SU-DHL-6 (cell line): Measurements from ENCODE around the gene ATP2A2.

Experiments
- H2AFZ ChIP-seq: fragments of 200-600 bp; sonication (generic); 2 replicates; pipeline ENCODE4 v1.6.1; 2014; ENCODE audit warnings: low read depth, mild to moderate bottlenecking, moderate library complexity, mixed read lengths, antibody characterized with exemption, low read length; ENCODE audit not compliant: severe bottlenecking
- H3F3A ChIP-seq: fragments of 200-600 bp; shearing (Covaris generic); 2 replicates; pipeline ENCODE4 v1.6.0; 2016; ENCODE audit warnings: antibody characterized with exemption, mild to moderate bottlenecking; ENCODE audit not compliant: insufficient read depth
- H3K27ac ChIP-seq: fragments of 200-600 bp; sonication (generic); 2 replicates; pipeline ENCODE4 v1.5.1; 2016; ENCODE audit warnings: low read depth, mild to moderate bottlenecking, low read length, moderate library complexity, mixed read lengths
- H3K27me3 ChIP-seq: fragments of 200-600 bp; sonication (generic), shearing (Covaris generic); 2 replicates; pipeline ENCODE4 v1.6.0; 2014; ENCODE audit warnings: mild to moderate bottlenecking, low read length
- H3K36me3 ChIP-seq: fragments of 200-600 bp; sonication (generic); 2 replicates; pipeline ENCODE4 v1.6.1; 2014; ENCODE audit warnings: mild to moderate bottlenecking, low read length, mixed read lengths
- H3K4me2 ChIP-seq: fragments of 300-600, 200-600 bp; shearing (Covaris generic), sonication (generic); 2 replicates; pipeline ENCODE4 v1.6.0; 2014; ENCODE audit warnings: low read length, low read depth, mild to moderate bottlenecking; ENCODE audit not compliant: poor library complexity, severe bottlenecking
- H3K4me3 ChIP-seq: fragments of 200-600 bp; sonication (generic); 2 replicates; pipeline ENCODE4 v1.5.1; 2014; ENCODE audit warnings: antibody characterized with exemption, low read length, mild to moderate bottlenecking, mixed read lengths; ENCODE audit not compliant: insufficient read depth, poor library complexity, severe bottlenecking
- H3K79me2 ChIP-seq: fragments of 200-600 bp; sonication (generic); 2 replicates; pipeline ENCODE4 v1.6.1; 2014; ENCODE audit warnings: mild to moderate bottlenecking, low read length, moderate library complexity; ENCODE audit not compliant: insufficient read depth
- H3K9ac ChIP-seq: fragments of 200-600 bp; sonication (generic); 2 replicates; pipeline ENCODE4 v1.7.0; 2014; ENCODE audit warnings: mild to moderate bottlenecking, low read length
- H3K9me2 ChIP-seq: fragments of 200-600 bp; sonication (generic); replicated peaks from 2 replicates; pipeline ENCODE4 v1.6.1; 2014; ENCODE audit warnings: low read length; ENCODE audit not compliant: insufficient read depth
- H3K9me3 ChIP-seq: fragments of 200-600 bp; sonication (generic); 2 replicates; pipeline ENCODE4 v1.6.1; 2014; ENCODE audit warnings: low read length, mixed read lengths; ENCODE audit not compliant: insufficient read depth
- H4K20me1 ChIP-seq: fragments of 200-600 bp; sonication (generic); 2 replicates; pipeline ENCODE4 v1.6.1; 2014; ENCODE audit warnings: low read depth, mild to moderate bottlenecking, antibody characterized with exemption, low read length, moderate library complexity, mixed read lengths
- CTCF ChIP-seq: fragments of 200-600 bp; sonication (generic); IDR thresholded peaks from one replicate; pipeline ENCODE4 v1.5.1; 2017; ENCODE audit warnings: antibody characterized with exemption, mild to moderate bottlenecking, low read length, moderate library complexity; ENCODE audit not compliant: insufficient read depth, poor library complexity, severe bottlenecking
- EZH2phosphoT487 ChIP-seq: fragments of 200-600 bp; sonication (generic), shearing (Covaris generic); conservative IDR thresholded peaks from 2 replicates; pipeline ENCODE4 v1.6.1; 2018; ENCODE audit warnings: mild to moderate bottlenecking, antibody characterized with exemption, low read length, moderate library complexity, mixed read lengths

Gene ATP2A2

GRCh38 chr12:110312581-110313360, 31.7 kb downstream of the ATP2A2 start:
- H2AFZ ChIP-seq, result no peak overlapping the region
- H3K9me2 ChIP-seq, result no peaks in the 10 kb centered on the region
- no peaks in the 10 kb centered on the region for H3K9me3 ChIP-seq
- H3K27ac ChIP-seq, result no peak overlapping the region
- H3F3A ChIP-seq, result peaks cover 9% of the 10 kb centered on the region; the same call in 1 of the 2 replicates
- H3K4me2 ChIP-seq, result no peak overlapping the region
- H4K20me1 ChIP-seq, result peaks cover 48% of the 10 kb centered on the region
- peaks cover 97% of the 10 kb centered on the region for H3K79me2 ChIP-seq
- H3K36me3 ChIP-seq, result peaks cover 22% of the 10 kb centered on the region
- H3K4me3 ChIP-seq, result no peak overlapping the region
- no peaks in the 10 kb centered on the region for H3K27me3 ChIP-seq
- no peak overlapping the region for H3K9ac ChIP-seq
- TF ChIP-seq CTCF (no peak), EZH2phosphoT487 (no peak)

DNA sequence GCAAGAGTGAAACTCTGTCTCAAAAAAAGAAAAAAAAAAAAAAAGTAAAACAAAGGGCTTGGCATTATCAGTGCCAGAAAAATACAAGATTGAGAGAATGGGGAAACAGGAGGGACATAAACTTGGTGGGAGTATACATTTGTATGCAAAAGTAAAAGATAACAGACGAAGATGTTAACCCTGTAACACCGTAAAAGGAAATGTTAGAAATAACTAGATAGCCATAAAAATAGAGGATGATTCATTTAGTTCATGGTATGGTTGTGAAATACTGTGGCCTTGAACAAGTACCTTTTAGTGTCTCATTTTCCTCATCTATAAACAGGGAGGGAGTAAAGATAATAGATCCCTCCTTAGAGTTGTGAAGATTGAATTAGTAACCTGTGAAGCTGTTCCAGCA, 33.3 kb downstream of the ATP2A2 start:
- Histone ChIP-seq H3K9ac (no peak overlapping the region), H3K4me3 (no peak overlapping the region), H4K20me1 (peaks cover 38% of the 10 kb centered on the region), H3K27ac (no peak overlapping the region), H2AFZ (no peak overlapping the region), H3F3A (peaks cover 12% of the 10 kb centered on the region; the same call in 1 of the 2 replicates), H3K27me3 (no peaks in the 10 kb centered on the region), H3K9me2 (no peaks in the 10 kb centered on the region), H3K9me3 (no peaks in the 10 kb centered on the region), H3K79me2 (peaks cover 99% of the 10 kb centered on the region), H3K36me3 (peaks cover 12% of the 10 kb centered on the region; the same call in 1 of the 2 replicates), H3K4me2 (no peak overlapping the region)
- TF ChIP-seq CTCF, result no peak
- TF ChIP-seq EZH2phosphoT487, result no peak

DNA sequence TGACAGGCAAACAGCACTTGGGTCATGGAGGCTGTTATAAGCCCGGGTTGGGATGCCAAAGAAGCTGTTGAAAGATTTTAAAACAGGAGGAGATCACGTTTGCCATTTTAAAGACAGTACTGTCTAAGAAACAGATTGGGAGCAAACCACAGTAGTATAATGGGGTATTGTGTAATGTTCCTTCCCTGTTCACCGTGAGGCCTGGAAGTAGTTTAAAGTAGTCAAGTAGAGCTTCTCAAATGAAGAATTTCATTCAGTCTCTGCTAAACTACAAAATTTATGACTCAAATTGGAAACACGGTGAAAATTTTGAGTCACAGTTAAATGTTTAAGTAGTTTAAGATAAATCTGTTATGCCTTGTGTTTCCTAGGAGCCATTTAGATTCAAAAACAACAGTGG, 35.8 kb downstream of the ATP2A2 start:
- Histone ChIP-seq H3K4me3 (no peak overlapping the region), H4K20me1 (peaks cover 43% of the 10 kb centered on the region), H3F3A (peaks cover 19% of the 10 kb centered on the region; the same call in 1 of the 2 replicates), H3K36me3 (peaks cover 14% of the 10 kb centered on the region; the same call in 1 of the 2 replicates), H3K79me2 (peaks cover 98% of the 10 kb centered on the region), H3K27ac (no peak overlapping the region), H3K4me2 (no peak overlapping the region), H3K9me3 (no peaks in the 10 kb centered on the region), H3K27me3 (no peaks in the 10 kb centered on the region), H2AFZ (no peak overlapping the region), H3K9ac (no peak overlapping the region), H3K9me2 (no peaks in the 10 kb centered on the region)
- no peak for TF ChIP-seq CTCF
- no peak for TF ChIP-seq EZH2phosphoT487
